HepG2 (cell line): Measurements from ENCODE around the gene MIS18BP1. TPM values are rescaled to one million over a fixed set of nuclear protein-coding genes. Genes with fewer than 3 reads are reported as not detected.

ENCODE experiments used
- ATAC-seq: fragments of 200-7000 bp; cut with Tn5 transposase; 3 replicates; pipeline ENCODE4 v1.9.1; 2020; ENCODE audit warnings: mild to moderate bottlenecking, moderate library complexity
- BruUV-seq: library from RNA; stranded (reverse); fragments of 400-500 nt; replicated peaks from 2 replicates; lab custom pipeline; 2021; lab: Mats Ljungman, UMichigan
- CTCF ChIA-PET: fragments of 300-600 bp; formaldehyde crosslinking; extraction: SDS; loops from one replicate; lab custom pipeline; 2021; ENCODE audit warnings: low total read pairs, inconsistent platforms, low intra/inter-chr PET ratio; lab: Yijun Ruan, JAX
- POLR2A ChIA-PET: fragments of 350-600 bp; sonication (Branson Sonifier 250); formaldehyde crosslinking; loops from one replicate; lab custom pipeline; 2020; ENCODE audit warnings: antibody characterized with exemption, inconsistent platforms; lab: Yijun Ruan, JAX
- DNase-seq: peaks from one replicate; pipeline ENCODE4 v3.0.0-alpha.2; 2015; ENCODE audit warnings: low spot score
- FAIRE-seq: peaks from 3 replicates; lab custom pipeline; 2011; peaks lifted over from hg19 to GRCh38; lab: Jason Lieb, UNC
- H2AFZ ChIP-seq: one replicate; pipeline ENCODE4 v1.6.1; 2011; ENCODE audit warnings: low read length, inconsistent platforms
- H3K27ac ChIP-seq: fragments of 300-600 bp; 3 replicates; pipeline ENCODE4 v1.8.0; 2011; ENCODE audit warnings: mixed run types, mild to moderate bottlenecking, mixed read lengths, low read length, inconsistent platforms; ENCODE audit not compliant: insufficient read depth; ENCODE audit errors: extremely low read length
- H3K27me3 ChIP-seq, 2 experiments: fragments of 200-600 bp in 1 of 2; 2 replicates in 1 of 2; 3 replicates in 1 of 2; pipeline versions ENCODE4 v1.6.0 to v1.8.0; 2011; ENCODE audit warnings: low read length in 2 of 2, mild to moderate bottlenecking in 2 of 2, moderate library complexity in 2 of 2, inconsistent platforms in 1 of 2; ENCODE audit not compliant: insufficient read depth in 2 of 2, control insufficient read depth in 1 of 2
- H3K36me3 ChIP-seq, 2 experiments: fragments of 200-600 bp in 1 of 2; replicated peaks in 1 of 2; 2 replicates in 1 of 2; 3 replicates in 1 of 2; pipeline versions ENCODE4 v1.5.1 to v1.8.0; 2011; ENCODE audit warnings: low read length in 2 of 2, inconsistent platforms in 1 of 2; ENCODE audit not compliant: insufficient read depth in 2 of 2, control insufficient read depth in 1 of 2
- H3K4me1 ChIP-seq: 2 replicates; pipeline ENCODE4 v1.5.1; 2012; ENCODE audit warnings: low read length, inconsistent platforms; ENCODE audit not compliant: insufficient read depth
- H3K4me2 ChIP-seq: 2 replicates; pipeline ENCODE4 v1.6.0; 2011; ENCODE audit warnings: low read depth, low read length, inconsistent platforms
- H3K4me3 ChIP-seq, 3 experiments: fragments of 200-600 bp in 1 of 3; sonication (generic), shearing (Covaris generic) in 1 of 3; replicated peaks in 1 of 3; 2 replicates each; pipeline ENCODE4 v1.5.1; 2011 to 2016; ENCODE audit warnings: low read length in 3 of 3, inconsistent platforms in 2 of 3, low read depth in 2 of 3, mild to moderate bottlenecking in 2 of 3, control low read depth in 1 of 3, mixed read lengths in 1 of 3; ENCODE audit not compliant: insufficient read depth in 1 of 3
- H3K79me2 ChIP-seq: one replicate; pipeline ENCODE4 v1.6.1; 2011; ENCODE audit warnings: low read length, inconsistent platforms; ENCODE audit not compliant: insufficient read depth
- H3K9ac ChIP-seq: 2 replicates; pipeline ENCODE4 v1.6.0; 2011; ENCODE audit warnings: mild to moderate bottlenecking, low read depth, low read length, inconsistent platforms; ENCODE audit not compliant: insufficient read depth
- H3K9me3 ChIP-seq: 2 replicates; pipeline ENCODE4 v1.5.1; 2012; ENCODE audit warnings: mild to moderate bottlenecking, low read length
- H4K20me1 ChIP-seq: 2 replicates; pipeline ENCODE4 v1.6.0; 2011; ENCODE audit warnings: inconsistent platforms, mild to moderate bottlenecking, low read length, moderate library complexity; ENCODE audit not compliant: insufficient read depth
- HOXA7 ChIP-seq: sonication (generic); formaldehyde crosslinking; IDR thresholded peaks from 2 replicates; pipeline ENCODE4 v1.8.1; 2022; ENCODE audit warnings: mild to moderate bottlenecking, missing genetic modification reagents, moderate library complexity
- MAFK ChIP-seq, 2 experiments: IDR thresholded peaks in 1 of 2; conservative IDR thresholded peaks in 1 of 2; 2 replicates each; pipeline ENCODE4 v1.6.1; 2011; ENCODE audit warnings: improper control_type of control experiment in 2 of 2, low read length in 2 of 2
- NFKBIZ ChIP-seq: IDR thresholded peaks from 2 replicates; pipeline ENCODE4 v1.6.1; 2018; ENCODE audit warnings: missing genetic modification reagents, missing compliant biosample characterization
- PHF20 ChIP-seq: sonication (generic); formaldehyde crosslinking; IDR thresholded peaks from 2 replicates; pipeline ENCODE4 v1.5.0; 2020; ENCODE audit warnings: mild to moderate bottlenecking, missing genetic modification reagents
- RFXAP ChIP-seq: sonication (generic); formaldehyde crosslinking; IDR thresholded peaks from 2 replicates; pipeline ENCODE4 v1.4.0; 2020; ENCODE audit warnings: missing genetic modification reagents, borderline replicate concordance
- ZNF3 ChIP-seq: IDR thresholded peaks from 2 replicates; pipeline ENCODE4 v1.7.0; 2017; ENCODE audit warnings: inconsistent platforms
- ZNF350 ChIP-seq: sonication (generic); formaldehyde crosslinking; IDR thresholded peaks from 2 replicates; pipeline ENCODE4 v1.4.0; 2020; ENCODE audit warnings: mild to moderate bottlenecking, low read depth, missing genetic modification reagents, borderline replicate concordance
- ZNF652 ChIP-seq: IDR thresholded peaks from 2 replicates; pipeline ENCODE4 v1.6.1; 2016; ENCODE audit warnings: low read depth, borderline replicate concordance
- WGBS: methylation state at CpG from one replicate; pipeline ENCODE4 v1.1.6; 2017; ENCODE audit warnings: low lambda C conversion rate; 5-methylcytosine and 5-hydroxymethylcytosine counted together
- in situ Hi-C: cut with HindIII; loops from 2 replicates; pipeline ENCODE4 v1.10.0; 2017; ENCODE audit warnings: low pct_unique_long_range_greater_than_20kb; ENCODE audit not compliant: extremely low pct_ligation_motif_present
- intact Hi-C: fragments of 100-400 bp; cut with micrococcal nuclease; formaldehyde crosslinking; loops from one replicate; pipeline ENCODE4 v1.10.0; 2022; ENCODE audit not compliant: unreplicated experiment
- polyA plus RNA-seq, 8 experiments: library from polyadenylated mRNA; depleted of rRNA in 3 of 8; stranded (reverse) in 7 of 8; unstranded in 1 of 8; fragments of >200 nt; fragmentation: Illumina TruSeq in 4 of 8; extraction: Trizol in 4 of 8; gene quantifications; 2 replicates each; pipeline versions ENCODE4 v1.2.1 to v1.2.3, GENCODE V29; 2011 to 2016; ENCODE audit warnings: low read depth in 4 of 8, missing spikeins in 1 of 8, mixed read lengths in 1 of 8; ENCODE audit not compliant: insufficient read depth in 1 of 8
- total RNA-seq, 5 experiments: library from RNA; depleted of rRNA; stranded (reverse); fragments of >200 nt; fragmentation: Illumina TruSeq; extraction: Trizol; gene quantifications; 2 replicates each; pipeline ENCODE4 v1.2.3, GENCODE V29; 2016; ENCODE audit warnings: low read depth in 1 of 5
- TF ChIP-seq, protein P1 (sequence below): sonication (generic); formaldehyde crosslinking; IDR thresholded peaks from 2 replicates; pipeline ENCODE4 v1.5.0; 2020; ENCODE audit warnings: mild to moderate bottlenecking, missing genetic modification reagents, moderate library complexity
- TF ChIP-seq, protein P2 (sequence below): IDR thresholded peaks from 2 replicates; pipeline ENCODE4 v1.6.1; 2016; ENCODE audit warnings: missing genetic modification reagents, missing compliant biosample characterization
- TF ChIP-seq, protein P3 (sequence below): sonication (generic); formaldehyde crosslinking; IDR thresholded peaks from one replicate; pipeline ENCODE4 v1.5.1; 2020; ENCODE audit warnings: mild to moderate bottlenecking, missing genetic modification reagents; ENCODE audit errors: not compliant biosample characterization
- TF ChIP-seq, protein P4 (sequence below): sonication (generic); formaldehyde crosslinking; IDR thresholded peaks from 2 replicates; pipeline ENCODE4 v1.8.0; 2022; ENCODE audit warnings: mild to moderate bottlenecking, missing genetic modification reagents; ENCODE audit not compliant: insufficient replicate concordance

Gene MIS18BP1
- total and polyA plus RNA-seq, 2 of the 13 experiments (the other 11 are each of a cell fraction or from before 2014, with no cell fraction given): 9.5 to 36.4 TPM

DNA sequence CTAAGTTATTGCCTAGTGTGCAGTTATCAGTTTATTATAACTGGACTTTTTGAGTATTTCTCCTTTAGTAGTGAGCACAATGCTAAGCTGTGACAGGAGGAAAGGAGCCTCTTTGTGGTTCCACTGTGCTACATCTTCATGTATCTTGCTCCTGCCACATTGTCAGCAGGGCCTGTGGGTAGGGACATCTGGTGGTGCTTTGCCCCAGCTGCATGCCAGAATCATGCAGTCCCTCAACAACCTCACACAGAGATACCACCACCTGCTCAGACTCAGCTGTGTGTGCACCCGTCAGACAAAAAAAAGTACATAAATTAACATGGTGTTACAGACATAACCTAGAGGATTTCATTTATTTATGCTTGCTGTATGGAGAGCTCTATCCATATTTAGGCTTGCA is 51.1 kb downstream of the MIS18BP1 start (continued):
- TF ChIP-seq, protein P1, sequence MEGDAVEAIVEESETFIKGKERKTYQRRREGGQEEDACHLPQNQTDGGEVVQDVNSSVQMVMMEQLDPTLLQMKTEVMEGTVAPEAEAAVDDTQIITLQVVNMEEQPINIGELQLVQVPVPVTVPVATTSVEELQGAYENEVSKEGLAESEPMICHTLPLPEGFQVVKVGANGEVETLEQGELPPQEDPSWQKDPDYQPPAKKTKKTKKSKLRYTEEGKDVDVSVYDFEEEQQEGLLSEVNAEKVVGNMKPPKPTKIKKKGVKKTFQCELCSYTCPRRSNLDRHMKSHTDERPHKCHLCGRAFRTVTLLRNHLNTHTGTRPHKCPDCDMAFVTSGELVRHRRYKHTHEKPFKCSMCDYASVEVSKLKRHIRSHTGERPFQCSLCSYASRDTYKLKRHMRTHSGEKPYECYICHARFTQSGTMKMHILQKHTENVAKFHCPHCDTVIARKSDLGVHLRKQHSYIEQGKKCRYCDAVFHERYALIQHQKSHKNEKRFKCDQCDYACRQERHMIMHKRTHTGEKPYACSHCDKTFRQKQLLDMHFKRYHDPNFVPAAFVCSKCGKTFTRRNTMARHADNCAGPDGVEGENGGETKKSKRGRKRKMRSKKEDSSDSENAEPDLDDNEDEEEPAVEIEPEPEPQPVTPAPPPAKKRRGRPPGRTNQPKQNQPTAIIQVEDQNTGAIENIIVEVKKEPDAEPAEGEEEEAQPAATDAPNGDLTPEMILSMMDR: peak; percentile 62
- no peak for TF ChIP-seq ZNF350 (CRISPR knock-in tag)
- TF ChIP-seq NFKBIZ (CRISPR knock-in tag): no peak
- TF ChIP-seq, protein P2, sequence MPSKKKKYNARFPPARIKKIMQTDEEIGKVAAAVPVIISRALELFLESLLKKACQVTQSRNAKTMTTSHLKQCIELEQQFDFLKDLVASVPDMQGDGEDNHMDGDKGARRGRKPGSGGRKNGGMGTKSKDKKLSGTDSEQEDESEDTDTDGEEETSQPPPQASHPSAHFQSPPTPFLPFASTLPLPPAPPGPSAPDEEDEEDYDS (CRISPR knock-in tag): no peak
- no peak for TF ChIP-seq ZNF652 (CRISPR knock-in tag)
- peak in 1 of 2 experiments; percentile 2; a peak in 1 of 4 replicates for TF ChIP-seq MAFK (conservative IDR thresholded peaks at IDR 0.05 in 1 of 2, IDR thresholded peaks at IDR 0.05 in 1 of 2; ENCODE audit: low read length in 2 of 2)
- TF ChIP-seq ZNF3 (CRISPR knock-in tag): peak; percentile 80
- TF ChIP-seq HOXA7 (CRISPR knock-in tag): no peak

DNA sequence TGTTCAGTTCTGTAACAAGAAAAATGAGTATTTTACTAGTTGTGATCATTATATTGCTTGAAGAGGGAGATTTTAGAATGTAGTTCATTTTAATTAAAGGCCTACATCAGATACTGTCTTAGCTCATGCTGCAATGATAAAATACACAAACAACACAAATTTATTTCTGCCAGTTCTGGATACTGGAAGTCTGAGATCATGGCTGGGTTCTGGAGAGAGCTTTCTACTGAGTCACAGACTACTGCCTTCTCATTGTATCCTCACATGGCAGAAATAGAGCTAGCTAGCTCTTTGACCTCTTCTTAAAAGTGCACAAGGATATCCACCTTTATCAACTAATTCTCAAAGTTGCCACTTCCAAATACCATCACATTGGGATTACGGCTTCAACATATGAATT is 53.8 kb downstream of the MIS18BP1 start:
- CTCF ChIA-PET: no interaction called here
- ATAC-seq (no peak), DNase-seq (no peak), FAIRE-seq (no peak)
- H3K27me3 ChIP-seq: no peaks in the 10 kb centered on the region
- no peak overlapping the region for H3K27ac ChIP-seq
- intact Hi-C loops: no loop called here
- H3K36me3 ChIP-seq: peaks cover 0 to 9% of the 10 kb centered on the region in 2 experiments; a peak in 1 of 5 replicates
- H3K4me1 ChIP-seq: no peaks in the 10 kb centered on the region
- no peak overlapping the region for H3K4me3 ChIP-seq
- H2AFZ ChIP-seq: no peak overlapping the region
- no peaks in the 10 kb centered on the region for H4K20me1 ChIP-seq
- 97% methylated on average over 1 of the region's 1 CpG for WGBS
- H3K79me2 ChIP-seq: no peaks in the 10 kb centered on the region
- no peaks in the 10 kb centered on the region for H3K9me3 ChIP-seq
- BruUV-seq: no TSS peak
- H3K4me2 ChIP-seq: no peak overlapping the region
- TF ChIP-seq RFXAP (CRISPR knock-in tag) (no peak), PHF20 (no peak)
- TF ChIP-seq, protein P3, sequence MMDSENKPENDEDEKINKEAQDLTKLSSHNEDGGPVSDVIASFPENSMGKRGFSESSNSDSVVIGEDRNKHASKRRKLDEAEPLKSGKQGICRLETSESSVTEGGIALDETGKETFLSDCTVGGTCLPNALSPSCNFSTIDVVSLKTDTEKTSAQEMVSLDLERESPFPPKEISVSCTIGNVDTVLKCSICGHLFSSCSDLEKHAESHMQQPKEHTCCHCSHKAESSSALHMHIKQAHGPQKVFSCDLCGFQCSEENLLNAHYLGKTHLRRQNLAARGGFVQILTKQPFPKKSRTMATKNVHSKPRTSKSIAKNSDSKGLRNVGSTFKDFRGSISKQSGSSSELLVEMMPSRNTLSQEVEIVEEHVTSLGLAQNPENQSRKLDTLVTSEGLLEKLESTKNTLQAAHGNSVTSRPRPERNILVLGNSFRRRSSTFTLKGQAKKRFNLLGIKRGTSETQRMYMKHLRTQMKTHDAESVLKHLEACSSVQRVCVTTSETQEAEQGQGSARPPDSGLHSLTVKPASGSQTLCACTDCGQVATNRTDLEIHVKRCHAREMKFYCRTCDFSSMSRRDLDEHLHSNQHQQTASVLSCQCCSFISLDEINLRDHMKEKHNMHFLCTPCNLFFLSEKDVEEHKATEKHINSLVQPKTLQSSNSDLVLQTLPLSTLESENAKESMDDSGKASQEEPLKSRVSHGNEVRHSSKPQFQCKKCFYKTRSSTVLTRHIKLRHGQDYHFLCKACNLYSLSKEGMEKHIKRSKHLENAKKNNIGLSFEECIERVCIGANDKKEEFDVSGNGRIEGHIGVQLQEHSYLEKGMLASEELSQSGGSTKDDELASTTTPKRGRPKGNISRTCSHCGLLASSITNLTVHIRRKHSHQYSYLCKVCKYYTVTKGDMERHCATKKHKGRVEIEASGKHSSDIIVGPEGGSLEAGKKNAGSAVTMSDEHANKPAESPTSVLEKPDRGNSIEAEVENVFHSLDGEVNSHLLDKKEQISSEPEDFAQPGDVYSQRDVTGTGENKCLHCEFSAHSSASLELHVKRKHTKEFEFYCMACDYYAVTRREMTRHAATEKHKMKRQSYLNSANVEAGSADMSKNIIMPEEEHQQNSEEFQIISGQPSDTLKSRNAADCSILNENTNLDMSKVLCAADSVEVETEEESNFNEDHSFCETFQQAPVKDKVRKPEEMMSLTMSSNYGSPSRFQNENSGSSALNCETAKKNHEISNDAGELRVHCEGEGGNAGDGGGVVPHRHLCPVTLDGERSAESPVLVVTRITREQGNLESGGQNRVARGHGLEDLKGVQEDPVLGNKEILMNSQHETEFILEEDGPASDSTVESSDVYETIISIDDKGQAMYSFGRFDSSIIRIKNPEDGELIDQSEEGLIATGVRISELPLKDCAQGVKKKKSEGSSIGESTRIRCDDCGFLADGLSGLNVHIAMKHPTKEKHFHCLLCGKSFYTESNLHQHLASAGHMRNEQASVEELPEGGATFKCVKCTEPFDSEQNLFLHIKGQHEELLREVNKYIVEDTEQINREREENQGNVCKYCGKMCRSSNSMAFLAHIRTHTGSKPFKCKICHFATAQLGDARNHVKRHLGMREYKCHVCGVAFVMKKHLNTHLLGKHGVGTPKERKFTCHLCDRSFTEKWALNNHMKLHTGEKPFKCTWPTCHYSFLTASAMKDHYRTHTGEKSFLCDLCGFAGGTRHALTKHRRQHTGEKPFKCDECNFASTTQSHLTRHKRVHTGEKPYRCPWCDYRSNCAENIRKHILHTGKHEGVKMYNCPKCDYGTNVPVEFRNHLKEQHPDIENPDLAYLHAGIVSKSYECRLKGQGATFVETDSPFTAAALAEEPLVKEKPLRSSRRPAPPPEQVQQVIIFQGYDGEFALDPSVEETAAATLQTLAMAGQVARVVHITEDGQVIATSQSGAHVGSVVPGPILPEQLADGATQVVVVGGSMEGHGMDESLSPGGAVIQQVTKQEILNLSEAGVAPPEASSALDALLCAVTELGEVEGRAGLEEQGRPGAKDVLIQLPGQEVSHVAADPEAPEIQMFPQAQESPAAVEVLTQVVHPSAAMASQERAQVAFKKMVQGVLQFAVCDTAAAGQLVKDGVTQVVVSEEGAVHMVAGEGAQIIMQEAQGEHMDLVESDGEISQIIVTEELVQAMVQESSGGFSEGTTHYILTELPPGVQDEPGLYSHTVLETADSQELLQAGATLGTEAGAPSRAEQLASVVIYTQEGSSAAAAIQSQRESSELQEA (CRISPR knock-in tag): no peak
- TF ChIP-seq, protein P4, sequence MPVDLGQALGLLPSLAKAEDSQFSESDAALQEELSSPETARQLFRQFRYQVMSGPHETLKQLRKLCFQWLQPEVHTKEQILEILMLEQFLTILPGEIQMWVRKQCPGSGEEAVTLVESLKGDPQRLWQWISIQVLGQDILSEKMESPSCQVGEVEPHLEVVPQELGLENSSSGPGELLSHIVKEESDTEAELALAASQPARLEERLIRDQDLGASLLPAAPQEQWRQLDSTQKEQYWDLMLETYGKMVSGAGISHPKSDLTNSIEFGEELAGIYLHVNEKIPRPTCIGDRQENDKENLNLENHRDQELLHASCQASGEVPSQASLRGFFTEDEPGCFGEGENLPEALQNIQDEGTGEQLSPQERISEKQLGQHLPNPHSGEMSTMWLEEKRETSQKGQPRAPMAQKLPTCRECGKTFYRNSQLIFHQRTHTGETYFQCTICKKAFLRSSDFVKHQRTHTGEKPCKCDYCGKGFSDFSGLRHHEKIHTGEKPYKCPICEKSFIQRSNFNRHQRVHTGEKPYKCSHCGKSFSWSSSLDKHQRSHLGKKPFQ: no peak
- POLR2A ChIA-PET: no interaction called here
- in situ Hi-C loops: no loop called here
- no peak overlapping the region for H3K9ac ChIP-seq
